ENCODE data around the gene INHA. TPM values are rescaled to one million over a fixed set of nuclear protein-coding genes. Genes with fewer than 3 reads are reported as not detected.
A peak's percentile ranks its signal among the peaks of the same experiment; 100 is the strongest.

INHA gene
- total RNA-seq, 1 experiment from 2014 or later, result 1.2 TPM

- ChIA-PET POLR2A (no interaction called here), CTCF (interaction anchor here (0.6 to 3.0 kb wide), 3 partner anchors 12 to 1391 kb away, joined by 3 to 21 read pairs (median 3); no protein-coding TSS in a partner anchor)
- no peaks in the 10 kb centered on the region for H3K36me3 Mint-ChIP-seq (ENCODE audit: insufficient read depth, unreplicated experiment)
- TF ChIP-seq, protein P1, sequence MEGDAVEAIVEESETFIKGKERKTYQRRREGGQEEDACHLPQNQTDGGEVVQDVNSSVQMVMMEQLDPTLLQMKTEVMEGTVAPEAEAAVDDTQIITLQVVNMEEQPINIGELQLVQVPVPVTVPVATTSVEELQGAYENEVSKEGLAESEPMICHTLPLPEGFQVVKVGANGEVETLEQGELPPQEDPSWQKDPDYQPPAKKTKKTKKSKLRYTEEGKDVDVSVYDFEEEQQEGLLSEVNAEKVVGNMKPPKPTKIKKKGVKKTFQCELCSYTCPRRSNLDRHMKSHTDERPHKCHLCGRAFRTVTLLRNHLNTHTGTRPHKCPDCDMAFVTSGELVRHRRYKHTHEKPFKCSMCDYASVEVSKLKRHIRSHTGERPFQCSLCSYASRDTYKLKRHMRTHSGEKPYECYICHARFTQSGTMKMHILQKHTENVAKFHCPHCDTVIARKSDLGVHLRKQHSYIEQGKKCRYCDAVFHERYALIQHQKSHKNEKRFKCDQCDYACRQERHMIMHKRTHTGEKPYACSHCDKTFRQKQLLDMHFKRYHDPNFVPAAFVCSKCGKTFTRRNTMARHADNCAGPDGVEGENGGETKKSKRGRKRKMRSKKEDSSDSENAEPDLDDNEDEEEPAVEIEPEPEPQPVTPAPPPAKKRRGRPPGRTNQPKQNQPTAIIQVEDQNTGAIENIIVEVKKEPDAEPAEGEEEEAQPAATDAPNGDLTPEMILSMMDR (IDR thresholded peaks at IDR 0.05; ENCODE audit: unreplicated experiment), result no peak
- H3K27me3 Mint-ChIP-seq (ENCODE audit: insufficient read depth, unreplicated experiment), result no peaks in the 10 kb centered on the region
- H3K27ac Mint-ChIP-seq (ENCODE audit: low read depth, unreplicated experiment), result no peak overlapping the region
- H3K9me3 Mint-ChIP-seq (ENCODE audit: unreplicated experiment), result no peaks in the 10 kb centered on the region
- H3K4me1 Mint-ChIP-seq (ENCODE audit: insufficient read depth, unreplicated experiment), result peaks cover 12% of the 10 kb centered on the region
- no peak for DNase-seq (ENCODE audit: unreplicated experiment)
- BruUV-seq (replicated peaks), result no TSS peak
- intact Hi-C loops (cut with micrococcal nuclease), result no loop called here
- H3K4me3 Mint-ChIP-seq (ENCODE audit: unreplicated experiment), result no peak overlapping the region
These were observed 24.5 kb upstream of the INHA start for GRCh38 chr2:219547621-219548020.

- H3K27me3 Mint-ChIP-seq (ENCODE audit: insufficient read depth, unreplicated experiment), result no peaks in the 10 kb centered on the region
- H3K27ac Mint-ChIP-seq (ENCODE audit: low read depth, unreplicated experiment), result no peak overlapping the region
- BruUV-seq (replicated peaks), result no TSS peak
- TF ChIP-seq, protein P1 (IDR thresholded peaks at IDR 0.05; ENCODE audit: unreplicated experiment), result no peak
- peaks cover 12% of the 10 kb centered on the region for H3K4me1 Mint-ChIP-seq (ENCODE audit: insufficient read depth, unreplicated experiment)
- H3K36me3 Mint-ChIP-seq (ENCODE audit: insufficient read depth, unreplicated experiment), result no peaks in the 10 kb centered on the region
- no peak for DNase-seq (ENCODE audit: unreplicated experiment)
- CTCF ChIA-PET, result interaction anchor here (0.5 to 3.0 kb wide), 6 partner anchors 8 to 408 kb away, joined by 3 to 21 read pairs (median 7); no protein-coding TSS in a partner anchor
- intact Hi-C loops (cut with micrococcal nuclease), result no loop called here
- H3K4me3 Mint-ChIP-seq (ENCODE audit: unreplicated experiment), result no peak overlapping the region
- POLR2A ChIA-PET, result interaction anchor here (0.7 to 0.9 kb wide), 2 partner anchors 50 to 87 kb away, joined by 3 to 4 read pairs; partner anchors contain the start of gene GMPPA
- no peaks in the 10 kb centered on the region for H3K9me3 Mint-ChIP-seq (ENCODE audit: unreplicated experiment)
These were observed 23.1 kb upstream of the INHA start for GRCh38 chr2:219548990-219549389.

DNA sequence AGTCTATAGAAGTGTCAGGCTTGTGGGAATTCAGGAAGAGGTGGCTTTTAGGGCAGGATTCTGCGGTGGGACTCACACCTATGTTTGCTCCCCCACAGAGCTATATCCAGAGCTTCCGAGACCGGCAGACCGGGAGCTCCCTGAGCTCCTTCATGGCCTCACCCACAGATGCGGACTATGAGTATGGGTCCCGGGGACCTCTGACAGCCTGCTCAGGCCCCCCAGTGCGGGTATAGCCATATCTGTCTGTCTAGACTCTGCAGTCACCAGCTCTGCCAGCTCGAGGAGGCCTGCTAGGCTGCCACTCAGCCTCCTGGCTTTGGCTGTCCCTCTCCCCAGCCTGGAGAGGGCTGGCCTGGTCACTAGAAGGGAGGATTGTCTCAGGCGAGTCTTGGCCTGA lies 22.5 kb upstream of the INHA start:
- Mint-ChIP-seq H3K27me3 (ENCODE audit: insufficient read depth, unreplicated experiment) (no peaks in the 10 kb centered on the region), H3K4me1 (ENCODE audit: insufficient read depth, unreplicated experiment) (peaks cover 7% of the 10 kb centered on the region), H3K4me3 (ENCODE audit: unreplicated experiment) (no peak overlapping the region), H3K9me3 (ENCODE audit: unreplicated experiment) (no peaks in the 10 kb centered on the region), H3K36me3 (ENCODE audit: insufficient read depth, unreplicated experiment) (no peaks in the 10 kb centered on the region), H3K27ac (ENCODE audit: low read depth, unreplicated experiment) (no peak overlapping the region)
- no TSS peak for BruUV-seq (replicated peaks)
- ChIA-PET CTCF (interaction anchor here (1.1 to 3.0 kb wide), 5 partner anchors 9 to 147 kb away, joined by 4 to 21 read pairs (median 8); no protein-coding TSS in a partner anchor), POLR2A (interaction anchor here (0.7 kb wide), 1 partner anchor 51 kb away, joined by 3 read pairs; the partner anchor contains the start of gene GMPPA)
- no peak for DNase-seq (ENCODE audit: unreplicated experiment)
- intact Hi-C loops (cut with micrococcal nuclease), result no loop called here
- TF ChIP-seq, protein P1 (IDR thresholded peaks at IDR 0.05; ENCODE audit: unreplicated experiment), result no peak

GRCh38 chr2:219551441-219552381 lies 20.4 kb upstream of the INHA start:
- Mint-ChIP-seq H3K27ac (ENCODE audit: low read depth, unreplicated experiment) (no peak overlapping the region), H3K36me3 (ENCODE audit: insufficient read depth, unreplicated experiment) (no peaks in the 10 kb centered on the region), H3K27me3 (ENCODE audit: insufficient read depth, unreplicated experiment) (no peaks in the 10 kb centered on the region), H3K4me1 (ENCODE audit: insufficient read depth, unreplicated experiment) (peaks cover 6% of the 10 kb centered on the region), H3K4me3 (ENCODE audit: unreplicated experiment) (peak overlapping the region; percentile 70), H3K9me3 (ENCODE audit: unreplicated experiment) (no peaks in the 10 kb centered on the region)
- peak; percentile 41 for DNase-seq (ENCODE audit: unreplicated experiment)
- BruUV-seq (replicated peaks), result no TSS peak
- TF ChIP-seq, protein P1 (IDR thresholded peaks at IDR 0.05; ENCODE audit: unreplicated experiment), result no peak
- POLR2A ChIA-PET, result interaction anchor here (0.6 to 1.9 kb wide), 5 partner anchors 8 to 508 kb away, joined by 3 to 17 read pairs (median 3); partner anchors contain the start of genes CHPF, OBSL1 and TMEM198
- CTCF ChIA-PET, result interaction anchor here (1.0 to 2.6 kb wide), 6 partner anchors 8 to 91 kb away, joined by 3 to 8 read pairs (median 6); no protein-coding TSS in a partner anchor
- intact Hi-C loops (cut with micrococcal nuclease), result no loop called here

Measured in MCF 10A (cell line).